ENCODE data around the gene PSORS1C2.
"Not testable (repeated sequence)": the region's sequence is repeated elsewhere in the genome, so short reads cannot be mapped to it uniquely, and the experiment has no call there.

Gene PSORS1C2

GRCh38 chr6:31168606-31169005, 29.7 kb upstream of the PSORS1C2 start:
- no peak for DNase-seq (ENCODE audit: extremely low read depth in 1 of 2, low read depth in 1 of 2)

GRCh38 chr6:31165986-31166385, 27.1 kb upstream of the PSORS1C2 start:
- DNase-seq (ENCODE audit: extremely low read depth in 1 of 2, low read depth in 1 of 2) = no peak

- not testable (repeated sequence) for DNase-seq (ENCODE audit: extremely low read depth in 1 of 2, low read depth in 1 of 2)
Observed at GRCh38 chr6:31165064-31165832, 26.4 kb upstream of the PSORS1C2 start.

GRCh38 chr6:31164475-31165063, 25.7 kb upstream of the PSORS1C2 start:
- not testable (repeated sequence) for DNase-seq (ENCODE audit: extremely low read depth in 1 of 2, low read depth in 1 of 2)

- DNase-seq (ENCODE audit: extremely low read depth in 1 of 2, low read depth in 1 of 2) = no peak
Observed at GRCh38 chr6:31163922-31164321, 25.1 kb upstream of the PSORS1C2 start.

GRCh38 chr6:31162463-31163165, 23.7 kb upstream of the PSORS1C2 start:
- no peak for DNase-seq (ENCODE audit: extremely low read depth in 1 of 2, low read depth in 1 of 2)

GRCh38 chr6:31161216-31162126, 22.6 kb upstream of the PSORS1C2 start:
- no peak for DNase-seq (ENCODE audit: extremely low read depth in 1 of 2, low read depth in 1 of 2)

- DNase-seq (ENCODE audit: extremely low read depth in 1 of 2, low read depth in 1 of 2) = no peak
Observed at GRCh38 chr6:31158863-31159855, 20.3 kb upstream of the PSORS1C2 start.

GRCh38 chr6:31158140-31158862, 19.4 kb upstream of the PSORS1C2 start, which contains the start of gene TCF19:
TSS of gene TCF19 (plus strand) at chr6:31158589. CDS start at chr6:31159470, 881 bp downstream.
- DNase-seq (ENCODE audit: extremely low read depth in 1 of 2, low read depth in 1 of 2) = peak; percentile 98 to 99

- DNase-seq (ENCODE audit: extremely low read depth in 1 of 2, low read depth in 1 of 2) = no peak
Observed at GRCh38 chr6:31157513-31158139, 18.8 kb upstream of the PSORS1C2 start, which contains the start of gene CCHCR1. TSS of gene CCHCR1 (minus strand) at chr6:31157802. CDS start at chr6:31157600, 202 bp downstream.

GRCh38 chr6:31156641-31157040, 17.8 kb upstream of the PSORS1C2 start:
- DNase-seq (ENCODE audit: extremely low read depth in 1 of 2, low read depth in 1 of 2) = no peak

GRCh38 chr6:31154436-31154835, 15.6 kb upstream of the PSORS1C2 start:
- DNase-seq (ENCODE audit: extremely low read depth in 1 of 2, low read depth in 1 of 2) = no peak

GRCh38 chr6:31152781-31153180, 13.9 kb upstream of the PSORS1C2 start:
- no peak for DNase-seq (ENCODE audit: extremely low read depth in 1 of 2, low read depth in 1 of 2)

- DNase-seq (ENCODE audit: extremely low read depth in 1 of 2, low read depth in 1 of 2) = no peak
Observed at GRCh38 chr6:31149827-31150447, 11.1 kb upstream of the PSORS1C2 start.

GRCh38 chr6:31145386-31145785, 6.5 kb upstream of the PSORS1C2 start:
- DNase-seq (ENCODE audit: extremely low read depth in 1 of 2, low read depth in 1 of 2) = no peak

GRCh38 chr6:31144970-31145340, 6.1 kb upstream of the PSORS1C2 start:
- no peak for DNase-seq (ENCODE audit: extremely low read depth in 1 of 2, low read depth in 1 of 2)

GRCh38 chr6:31144296-31144969, 5.6 kb upstream of the PSORS1C2 start:
- DNase-seq (ENCODE audit: extremely low read depth in 1 of 2, low read depth in 1 of 2) = no peak

Measured in stimulated activated CD8-positive, alpha-beta memory T cell treated with anti-CD3 and anti-CD28 coated beads, Interleukin-7, amount 100 ng/mL, for 48 hours (primary cell).